ENCODE measurements around the gene CDC42EP3.

DNA sequence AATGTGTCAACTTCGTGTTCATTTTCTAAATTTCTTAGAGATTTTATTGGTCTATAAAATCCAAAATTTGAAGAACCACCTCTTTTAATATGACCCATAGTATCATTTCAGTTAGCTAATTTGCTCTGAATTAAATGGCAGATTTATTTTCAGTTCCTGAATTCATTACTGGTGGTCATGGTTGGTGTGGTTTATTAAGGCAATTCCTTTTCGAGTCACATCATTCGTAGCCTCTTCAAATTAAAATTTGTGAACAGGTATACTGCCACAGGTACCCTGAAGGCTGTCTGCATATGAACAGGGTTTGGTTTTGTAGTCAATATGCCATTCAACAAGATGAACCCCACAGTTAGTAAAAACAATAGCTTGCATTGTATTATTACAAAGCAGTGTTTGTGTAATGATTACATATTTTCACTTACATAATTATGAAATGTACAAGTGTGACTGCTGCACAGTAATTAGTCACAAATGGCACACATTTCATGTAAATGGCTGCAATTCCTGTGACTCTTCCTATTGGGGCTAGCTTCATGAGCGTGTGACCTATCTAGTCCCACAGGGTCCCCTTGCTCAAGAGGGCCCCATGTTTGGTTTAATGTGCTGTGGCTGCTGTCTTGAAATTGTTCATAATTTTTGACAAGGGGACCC, 48.9 kb downstream of the CDC42EP3 start:
- TF ChIP-seq ZC3H11A (IDR thresholded peaks at IDR 0.05): no peak
- TF ChIP-seq, protein P1, sequence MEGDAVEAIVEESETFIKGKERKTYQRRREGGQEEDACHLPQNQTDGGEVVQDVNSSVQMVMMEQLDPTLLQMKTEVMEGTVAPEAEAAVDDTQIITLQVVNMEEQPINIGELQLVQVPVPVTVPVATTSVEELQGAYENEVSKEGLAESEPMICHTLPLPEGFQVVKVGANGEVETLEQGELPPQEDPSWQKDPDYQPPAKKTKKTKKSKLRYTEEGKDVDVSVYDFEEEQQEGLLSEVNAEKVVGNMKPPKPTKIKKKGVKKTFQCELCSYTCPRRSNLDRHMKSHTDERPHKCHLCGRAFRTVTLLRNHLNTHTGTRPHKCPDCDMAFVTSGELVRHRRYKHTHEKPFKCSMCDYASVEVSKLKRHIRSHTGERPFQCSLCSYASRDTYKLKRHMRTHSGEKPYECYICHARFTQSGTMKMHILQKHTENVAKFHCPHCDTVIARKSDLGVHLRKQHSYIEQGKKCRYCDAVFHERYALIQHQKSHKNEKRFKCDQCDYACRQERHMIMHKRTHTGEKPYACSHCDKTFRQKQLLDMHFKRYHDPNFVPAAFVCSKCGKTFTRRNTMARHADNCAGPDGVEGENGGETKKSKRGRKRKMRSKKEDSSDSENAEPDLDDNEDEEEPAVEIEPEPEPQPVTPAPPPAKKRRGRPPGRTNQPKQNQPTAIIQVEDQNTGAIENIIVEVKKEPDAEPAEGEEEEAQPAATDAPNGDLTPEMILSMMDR (IDR thresholded peaks at IDR 0.05): no peak

Measured in A549 (cell line).